ENCODE measurements around the gene SLC2A9. TPM values are rescaled to one million over a fixed set of nuclear protein-coding genes. Genes with fewer than 3 reads are reported as not detected.
A peak's percentile ranks its signal among the peaks of the same experiment; 100 is the strongest.

SLC2A9 gene
- total RNA-seq, 1 experiment from 2014 or later = 0.25 TPM

DNA sequence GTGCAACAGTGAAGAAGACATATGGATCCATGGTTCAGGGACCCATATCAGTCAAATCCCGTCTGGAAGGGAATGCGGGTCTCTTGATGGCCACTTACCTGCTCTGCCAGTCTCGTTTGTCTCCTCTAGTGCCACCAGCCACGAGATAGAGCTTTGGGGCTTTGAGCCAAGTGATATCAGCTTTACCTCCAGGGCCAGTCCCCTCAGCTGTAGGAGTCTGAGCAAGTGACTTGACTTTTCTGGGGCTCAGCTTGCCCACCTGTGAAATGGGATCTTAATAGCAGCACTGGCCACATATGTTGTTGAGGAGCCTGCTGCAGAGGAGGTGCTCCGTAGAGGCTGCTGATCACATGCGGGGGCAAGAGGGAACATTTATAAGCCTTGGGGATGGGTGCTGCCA lies 1.2 kb downstream of the SLC2A9 start:
- DNase-seq (ENCODE audit: low read depth) = no peak

DNA sequence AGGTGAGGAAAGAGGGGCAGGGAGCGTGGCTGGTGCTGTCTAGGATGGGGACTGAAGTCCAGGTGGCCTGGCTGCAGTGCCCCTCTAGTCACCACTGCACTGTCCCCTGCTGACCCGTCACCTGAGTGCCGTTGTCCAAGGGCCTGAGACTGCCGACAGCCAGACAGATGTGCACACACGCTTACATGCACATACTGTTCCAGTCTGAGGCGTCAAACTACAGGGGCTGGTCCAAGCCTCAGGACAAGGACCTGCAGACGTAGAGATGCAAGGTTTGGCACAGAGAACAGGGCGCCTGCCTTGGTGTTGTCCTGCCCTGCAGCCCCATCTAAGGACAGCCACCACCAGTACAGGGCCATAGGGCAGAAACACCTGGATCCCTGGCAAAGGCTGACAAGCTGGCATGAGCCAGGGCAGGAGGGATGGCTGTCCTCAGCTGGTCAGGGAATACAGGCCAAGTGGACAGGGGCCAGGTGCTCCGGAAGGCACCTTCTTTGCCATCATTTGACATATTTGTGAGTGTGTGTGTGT lies 1.7 kb downstream of the SLC2A9 start:
- peak; percentile 7 for DNase-seq (ENCODE audit: low read depth)

DNA sequence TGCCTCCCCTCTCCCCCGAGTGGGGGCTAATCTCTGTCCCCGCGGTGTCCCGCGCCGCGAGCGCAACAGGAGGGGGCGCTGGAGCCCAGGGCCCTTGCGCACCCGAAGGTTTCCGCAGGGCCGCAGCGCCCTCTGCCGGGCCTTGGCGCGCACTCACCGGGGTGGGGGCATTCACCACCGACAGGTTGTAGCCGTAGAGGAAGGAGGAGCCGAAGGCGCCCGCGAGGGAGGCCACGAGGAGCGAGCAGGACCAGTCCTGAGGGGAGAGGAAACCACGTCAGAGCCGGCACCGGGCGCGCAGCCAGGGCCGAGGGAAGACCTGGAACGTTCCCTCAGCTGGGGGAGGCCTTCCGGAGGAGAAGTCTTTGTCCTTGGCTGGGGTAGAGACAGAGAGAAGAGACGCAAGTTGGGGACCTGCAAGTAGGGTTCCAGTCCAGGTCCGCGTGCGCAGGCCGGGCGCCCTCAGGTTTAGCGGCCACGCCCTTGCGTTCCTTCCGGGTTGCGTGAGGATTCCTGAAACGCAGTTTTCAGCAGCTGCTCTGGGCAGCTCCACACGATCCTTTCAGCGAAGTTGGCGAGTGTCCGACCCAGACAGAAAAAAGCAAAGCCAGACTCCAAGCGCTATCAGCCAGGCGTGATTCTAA lies 2.4 kb downstream of the SLC2A9 start:
- peak; percentile 91 for DNase-seq (ENCODE audit: low read depth)

DNA sequence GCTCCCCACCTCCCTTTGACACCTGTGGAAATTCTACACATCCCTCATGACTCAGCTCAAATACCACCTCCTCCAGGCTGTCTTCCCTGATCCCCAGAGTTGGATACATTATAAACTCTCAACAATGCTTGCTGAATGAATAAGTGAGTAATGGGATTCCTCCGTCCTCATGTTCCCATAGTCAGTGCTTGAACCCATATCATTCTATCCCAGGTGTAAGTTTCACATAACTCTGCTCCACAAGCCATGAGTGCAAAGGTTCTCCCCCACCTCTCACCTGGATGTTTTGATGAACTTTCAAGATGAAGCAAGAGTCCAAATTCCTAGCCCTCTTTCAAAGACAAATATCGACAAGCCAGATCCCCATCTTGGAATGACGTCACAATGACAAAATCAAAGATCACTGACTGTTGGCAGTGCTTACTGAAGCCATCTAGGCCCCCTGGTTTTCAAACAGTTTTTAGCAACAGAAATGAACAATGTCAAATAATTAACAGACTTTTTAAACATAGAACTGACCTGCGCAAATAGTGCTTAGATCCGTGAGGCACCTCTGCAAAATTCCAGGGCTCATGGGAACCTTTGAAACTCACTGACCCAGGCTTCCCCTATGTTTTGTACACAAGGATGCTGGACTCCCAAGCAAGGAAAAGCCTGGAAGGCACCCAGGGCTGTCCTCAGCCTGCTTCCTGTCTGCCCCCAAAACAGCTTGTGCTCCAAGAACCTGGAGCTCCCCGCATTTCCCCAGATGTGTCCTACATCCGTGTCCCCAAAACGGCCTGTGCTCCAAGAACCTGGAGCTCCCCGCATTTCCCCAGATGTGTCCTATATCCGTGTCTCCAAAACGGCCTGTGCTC lies 4.0 kb downstream of the SLC2A9 start:
- DNase-seq (ENCODE audit: low read depth) = no peak

GRCh38 chr4:10016169-10016568 lies 5.1 kb downstream of the SLC2A9 start:
- DNase-seq (ENCODE audit: low read depth) = no peak

DNA sequence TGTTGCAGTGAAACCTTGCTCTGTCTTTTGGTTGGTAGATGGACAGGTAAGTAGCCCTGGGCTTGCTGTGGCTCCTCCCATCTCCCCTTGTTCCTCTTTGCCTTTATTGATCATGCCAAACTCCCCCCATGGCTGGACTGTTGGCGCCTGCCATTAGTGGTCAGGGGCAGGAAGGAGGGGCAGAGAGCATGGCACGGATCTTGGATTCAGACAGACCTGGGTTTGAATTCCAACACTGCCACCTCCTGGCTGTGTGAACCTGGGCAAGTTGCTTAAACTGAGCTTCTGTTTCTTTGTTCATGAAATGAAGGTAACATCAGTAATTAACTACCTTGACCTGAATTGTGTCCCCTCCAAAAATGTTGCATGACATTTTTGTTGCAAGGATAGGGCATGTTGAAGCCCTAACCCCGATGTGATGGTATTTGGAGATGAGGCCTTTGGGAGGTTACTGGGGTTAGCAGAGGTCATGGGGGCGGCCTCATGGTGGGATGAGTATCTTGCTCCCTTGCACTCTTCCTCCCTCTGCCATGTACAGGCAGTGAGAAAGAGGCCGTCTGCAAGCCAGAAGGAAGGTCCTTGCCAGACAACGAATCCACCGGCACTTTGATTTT lies 6.0 kb downstream of the SLC2A9 start:
- peak; percentile 50 for DNase-seq (ENCODE audit: low read depth)

DNA sequence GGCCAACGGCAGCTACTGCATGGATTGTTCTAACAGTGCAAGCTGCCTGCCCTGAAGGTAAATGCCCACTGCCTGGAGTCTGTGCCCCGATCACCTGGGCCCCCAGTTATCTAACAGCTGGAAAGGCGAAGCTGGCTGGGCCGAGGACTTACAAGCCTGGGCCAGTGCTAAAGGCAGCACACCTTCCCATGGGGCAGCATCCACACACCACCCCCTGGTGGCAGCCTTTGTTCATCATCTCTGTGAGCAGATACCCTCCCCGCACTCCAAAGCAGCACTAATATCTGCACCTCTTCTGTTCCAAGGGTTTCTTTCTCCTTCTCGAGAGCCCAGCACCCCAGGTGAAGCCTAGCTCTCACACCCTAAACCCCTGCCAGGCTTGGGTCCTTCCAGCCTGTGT lies 7.6 kb downstream of the SLC2A9 start:
- DNase-seq (ENCODE audit: low read depth) = peak; percentile 30

- no peak for DNase-seq (ENCODE audit: low read depth)
Measured at GRCh38 chr4:10011885-10012284, 9.4 kb downstream of the SLC2A9 start.

GRCh38 chr4:10011277-10011676 lies 10.0 kb downstream of the SLC2A9 start:
- no peak for DNase-seq (ENCODE audit: low read depth)

- no peak for DNase-seq (ENCODE audit: low read depth)
Measured at GRCh38 chr4:10009861-10010500, 11.3 kb downstream of the SLC2A9 start.

- no peak for DNase-seq (ENCODE audit: low read depth)
Measured at GRCh38 chr4:10008609-10009005, 12.7 kb downstream of the SLC2A9 start.

GRCh38 chr4:10007793-10008608 lies 13.3 kb downstream of the SLC2A9 start:
- peak; percentile 52 for DNase-seq (ENCODE audit: low read depth)

DNA sequence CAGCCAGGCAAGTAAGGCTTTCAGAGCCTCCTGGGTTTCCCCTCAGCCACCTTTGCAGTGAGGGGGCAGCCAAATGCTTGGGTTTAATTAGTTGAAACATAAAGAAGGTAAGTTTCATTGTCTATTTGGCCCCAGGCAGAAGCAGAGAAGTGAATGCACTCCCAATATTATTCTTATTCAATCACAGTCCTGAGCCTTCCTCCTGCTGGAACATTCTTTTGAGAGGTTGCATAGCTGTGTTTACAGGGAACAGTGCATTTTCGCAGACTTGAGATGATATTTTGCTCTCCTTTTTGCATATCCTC lies 13.9 kb downstream of the SLC2A9 start:
- no peak for DNase-seq (ENCODE audit: low read depth)

- DNase-seq (ENCODE audit: low read depth) = peak; percentile 89
Measured at GRCh38 chr4:10006601-10007435, 14.5 kb downstream of the SLC2A9 start.

DNA sequence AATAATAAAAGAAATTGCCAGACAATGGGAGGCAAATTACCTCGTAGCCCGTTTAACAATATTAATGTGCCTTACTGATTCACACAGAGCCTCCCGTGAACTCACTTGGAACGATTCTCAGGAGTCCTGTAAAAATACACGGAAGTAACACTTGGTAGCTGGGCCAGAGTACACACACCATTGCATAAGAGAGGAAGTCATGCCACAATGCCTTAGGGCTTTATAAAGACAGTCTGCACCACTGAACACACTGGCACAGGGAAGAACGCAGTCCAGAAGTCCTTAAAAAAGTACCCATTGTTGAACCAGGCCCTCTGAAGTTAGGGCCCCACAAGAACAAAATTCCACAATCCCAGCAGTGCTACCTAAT lies 15.1 kb downstream of the SLC2A9 start:
- peak; percentile 87 for DNase-seq (ENCODE audit: low read depth)

- no peak for DNase-seq (ENCODE audit: low read depth)
Measured at GRCh38 chr4:10005632-10006031, 15.7 kb downstream of the SLC2A9 start.

- no peak for DNase-seq (ENCODE audit: low read depth)
Measured at GRCh38 chr4:10003666-10004065, 17.6 kb downstream of the SLC2A9 start.

- DNase-seq (ENCODE audit: low read depth) = no peak
Measured at GRCh38 chr4:10002278-10002677, 19.0 kb downstream of the SLC2A9 start.

- no peak for DNase-seq (ENCODE audit: low read depth)
Measured at GRCh38 chr4:10001757-10002156, 19.5 kb downstream of the SLC2A9 start.

GRCh38 chr4:9999956-10000561 lies 21.2 kb downstream of the SLC2A9 start:
- peak; percentile 51 for DNase-seq (ENCODE audit: low read depth)
